Neuronal stem cell (in vitro differentiated cells): ENCODE measurements around the gene SAMD5.

Source experiments
- DNase-seq: peaks from one replicate; pipeline ENCODE4 v3.0.0-alpha.2; 2013; ENCODE audit warnings: low spot score
- H2AFZ ChIP-seq: one replicate; pipeline ENCODE4 v1.6.1; 2013; ENCODE audit warnings: mild to moderate bottlenecking, low read length, inconsistent platforms
- H2AK5ac ChIP-seq: 2 replicates; pipeline ENCODE4 v1.6.1; 2013; ENCODE audit warnings: low read depth, mild to moderate bottlenecking, inconsistent platforms, low read length, moderate library complexity, mixed read lengths
- H2BK120ac ChIP-seq: 2 replicates; pipeline ENCODE4 v1.6.1; 2013; ENCODE audit warnings: low read depth, mild to moderate bottlenecking, inconsistent platforms, low read length, moderate library complexity, mixed read lengths
- H2BK12ac ChIP-seq: one replicate; pipeline ENCODE4 v1.6.1; 2013; ENCODE audit warnings: low read length, inconsistent platforms
- H2BK15ac ChIP-seq: 2 replicates; pipeline ENCODE4 v1.6.1; 2013; ENCODE audit warnings: mild to moderate bottlenecking, low read length, inconsistent platforms, mixed read lengths
- H2BK5ac ChIP-seq: one replicate; pipeline ENCODE4 v1.6.1; 2013; ENCODE audit warnings: inconsistent platforms, mild to moderate bottlenecking, low read length, moderate library complexity
- H3K14ac ChIP-seq: one replicate; pipeline ENCODE4 v1.6.1; 2013; ENCODE audit warnings: low read length, inconsistent platforms
- H3K18ac ChIP-seq: 2 replicates; pipeline ENCODE4 v1.6.1; 2013; ENCODE audit warnings: low read length, inconsistent platforms
- H3K23ac ChIP-seq: 2 replicates; pipeline ENCODE4 v1.6.1; 2013; ENCODE audit warnings: low read depth, mild to moderate bottlenecking, mixed read lengths, low read length, inconsistent platforms; ENCODE audit not compliant: poor library complexity
- H3K27ac ChIP-seq: replicated peaks from 3 replicates; pipeline ENCODE4 v1.5.1; 2013; ENCODE audit warnings: low read length, inconsistent platforms
- H3K27me3 ChIP-seq, 3 experiments: 2 replicates each; pipeline ENCODE4 v1.6.1; 2013; ENCODE audit warnings: low read length in 3 of 3, mild to moderate bottlenecking in 2 of 3, inconsistent platforms in 1 of 3, low read depth in 1 of 3, mixed read lengths in 1 of 3, moderate library complexity in 1 of 3; ENCODE audit not compliant: control insufficient read depth in 3 of 3, insufficient read depth in 3 of 3
- H3K36me3 ChIP-seq, 2 donors: replicated peaks in 1 of 2; 2 replicates each; pipeline ENCODE4 v1.6.1; 2013; ENCODE audit warnings: low read length in 2 of 2; ENCODE audit not compliant: control insufficient read depth in 2 of 2, insufficient read depth in 2 of 2
- H3K4ac ChIP-seq: 2 replicates; pipeline ENCODE4 v1.6.1; 2013; ENCODE audit warnings: inconsistent platforms, mild to moderate bottlenecking, low read length, moderate library complexity
- H3K4me1 ChIP-seq, 2 donors: 1 replicate in 1 of 2; 2 replicates in 1 of 2; pipeline ENCODE4 v1.6.1; 2013; ENCODE audit warnings: low read length in 2 of 2, low read depth in 1 of 2; ENCODE audit not compliant: control insufficient read depth in 2 of 2, insufficient read depth in 1 of 2
- H3K4me2 ChIP-seq: one replicate; pipeline ENCODE4 v1.6.1; 2013; ENCODE audit warnings: mild to moderate bottlenecking, low read length, inconsistent platforms; ENCODE audit not compliant: insufficient read depth, poor library complexity, severe bottlenecking
- H3K4me3 ChIP-seq, 2 donors: 2 replicates each; pipeline ENCODE4 v1.5.1; 2013; ENCODE audit warnings: low read length in 2 of 2, mild to moderate bottlenecking in 2 of 2, inconsistent platforms in 1 of 2, moderate library complexity in 1 of 2
- H3K79me1 ChIP-seq: one replicate; pipeline ENCODE4 v1.6.1; 2013; ENCODE audit warnings: low read depth, mild to moderate bottlenecking, inconsistent platforms, low read length, moderate library complexity
- H3K9ac ChIP-seq: one replicate; pipeline ENCODE4 v1.6.1; 2013; ENCODE audit warnings: mild to moderate bottlenecking, low read depth, low read length, inconsistent platforms; ENCODE audit not compliant: poor library complexity
- H3K9me3 ChIP-seq, 2 donors: replicated peaks in 1 of 2; 2 replicates each; pipeline versions ENCODE3 to v1.6.1; 2013; ENCODE audit warnings: low read length in 2 of 2, mild to moderate bottlenecking in 2 of 2, inconsistent platforms in 1 of 2, low read depth in 1 of 2, mixed read lengths in 1 of 2, moderate library complexity in 1 of 2; ENCODE audit not compliant: control insufficient read depth in 2 of 2, insufficient read depth in 1 of 2
- H4K8ac ChIP-seq: one replicate; pipeline ENCODE4 v1.6.1; 2013; ENCODE audit warnings: low read depth, mild to moderate bottlenecking, inconsistent platforms, low read length, moderate library complexity
- H4K91ac ChIP-seq: one replicate; pipeline ENCODE4 v1.6.1; 2013; ENCODE audit warnings: low read length, low read depth, mild to moderate bottlenecking, inconsistent platforms; ENCODE audit not compliant: poor library complexity
- WGBS, 2 donors: extraction: QIAGEN DNeasy Blood & Tissue Kit; methylation state at CpG; one replicate each; pipeline ENCODE4 v1.1.7; 2013; ENCODE audit warnings: missing lambda C conversion rate in 2 of 2, mixed read lengths in 1 of 2; ENCODE audit not compliant: insufficient read length in 2 of 2, insufficient replicate concordance in 1 of 2; ENCODE audit errors: extremely low coverage in 2 of 2; 5-methylcytosine and 5-hydroxymethylcytosine counted together

The SAMD5 gene

GRCh38 chr6:147525519-147526209, 17.2 kb downstream of the SAMD5 start:
- WGBS, 2 donors, result no CpG with 5 or more reads among the region's 5 CpGs
- H4K91ac ChIP-seq, result no peak overlapping the region

GRCh38 chr6:147527197-147527596, 18.7 kb downstream of the SAMD5 start:
- Histone ChIP-seq H3K79me1 (no peaks in the 10 kb centered on the region), H3K4ac (no peak overlapping the region), H3K4me1 (no peaks in the 10 kb centered on the region), H2AK5ac (no peak overlapping the region), H3K36me3 (no peaks in the 10 kb centered on the region), H2AFZ (no peak overlapping the region), H3K18ac (no peak overlapping the region), H2BK12ac (no peak overlapping the region), H3K9ac (no peak overlapping the region), H3K27me3 (no peaks in the 10 kb centered on the region), H3K14ac (no peak overlapping the region), H4K91ac (no peak overlapping the region), H3K23ac (no peak overlapping the region), H3K27ac (no peak overlapping the region), H3K4me2 (no peak overlapping the region), H3K9me3 (no peaks in the 10 kb centered on the region), H2BK5ac (no peak overlapping the region), H3K4me3 (no peak overlapping the region), H2BK15ac (no peak overlapping the region), H2BK120ac (no peak overlapping the region), H4K8ac (no peak overlapping the region)
- no peak for DNase-seq
- WGBS, 2 donors, result no CpG with 5 or more reads among the region's 4 CpGs

More at GRCh38 chr6:147525519-147526209, 17.2 kb downstream of the SAMD5 start:
- no peak overlapping the region for H2BK12ac ChIP-seq
- H3K4ac ChIP-seq, result no peak overlapping the region
- no peak overlapping the region for H2BK120ac ChIP-seq
- H4K8ac ChIP-seq, result no peak overlapping the region
- H2BK15ac ChIP-seq, result no peak overlapping the region
- no peak overlapping the region for H2AFZ ChIP-seq
- no peaks in the 10 kb centered on the region for H3K4me1 ChIP-seq
- no peak overlapping the region for H3K18ac ChIP-seq
- no peak overlapping the region for H2BK5ac ChIP-seq
- H3K4me2 ChIP-seq, result no peak overlapping the region
- no peaks in the 10 kb centered on the region for H3K9me3 ChIP-seq
- H3K14ac ChIP-seq, result no peak overlapping the region
- H3K79me1 ChIP-seq, result no peaks in the 10 kb centered on the region
- no peak overlapping the region for H3K9ac ChIP-seq
- no peak overlapping the region for H3K4me3 ChIP-seq
- no peaks in the 10 kb centered on the region for H3K36me3 ChIP-seq
- H2AK5ac ChIP-seq, result no peak overlapping the region
- H3K27ac ChIP-seq, result no peak overlapping the region
- H3K23ac ChIP-seq, result no peak overlapping the region
- no peak for DNase-seq
- no peaks in the 10 kb centered on the region for H3K27me3 ChIP-seq

GRCh38 chr6:147528511-147529145, 20.1 kb downstream of the SAMD5 start:
- no peak overlapping the region for H2BK12ac ChIP-seq
- no peak overlapping the region for H2BK15ac ChIP-seq
- H3K4me2 ChIP-seq, result no peak overlapping the region
- no peak overlapping the region for H3K9ac ChIP-seq
- no peaks in the 10 kb centered on the region for H3K9me3 ChIP-seq
- no peak for DNase-seq
- no peaks in the 10 kb centered on the region for H3K4me1 ChIP-seq
- H3K4me3 ChIP-seq, result no peak overlapping the region
- H3K23ac ChIP-seq, result no peak overlapping the region
- no peaks in the 10 kb centered on the region for H3K27me3 ChIP-seq
- no peak overlapping the region for H3K18ac ChIP-seq
- H3K4ac ChIP-seq, result no peak overlapping the region
- H2BK120ac ChIP-seq, result no peak overlapping the region
- H4K91ac ChIP-seq, result no peak overlapping the region
- H3K14ac ChIP-seq, result no peak overlapping the region
- H3K36me3 ChIP-seq, result no peaks in the 10 kb centered on the region
- no peak overlapping the region for H2AFZ ChIP-seq
- no peak overlapping the region for H3K27ac ChIP-seq
- no peak overlapping the region for H2BK5ac ChIP-seq
- no peaks in the 10 kb centered on the region for H3K79me1 ChIP-seq
- no peak overlapping the region for H4K8ac ChIP-seq
- H2AK5ac ChIP-seq, result no peak overlapping the region

- no peak overlapping the region for H4K91ac ChIP-seq
- no peaks in the 10 kb centered on the region for H3K9me3 ChIP-seq
- H2BK15ac ChIP-seq, result no peak overlapping the region
- H3K23ac ChIP-seq, result no peak overlapping the region
- H3K4me3 ChIP-seq, result no peak overlapping the region
- H3K79me1 ChIP-seq, result no peaks in the 10 kb centered on the region
- no peak overlapping the region for H2AK5ac ChIP-seq
- H3K4me2 ChIP-seq, result no peak overlapping the region
- no peaks in the 10 kb centered on the region for H3K36me3 ChIP-seq
- no peak overlapping the region for H2BK12ac ChIP-seq
- no peak overlapping the region for H3K14ac ChIP-seq
- H3K9ac ChIP-seq, result no peak overlapping the region
- H2BK5ac ChIP-seq, result no peak overlapping the region
- no peaks in the 10 kb centered on the region for H3K27me3 ChIP-seq
- no peaks in the 10 kb centered on the region for H3K4me1 ChIP-seq
- H2AFZ ChIP-seq, result no peak overlapping the region
- no peak for DNase-seq
- WGBS, 2 donors, result no CpG with 5 or more reads among the region's 13 CpGs
- no peak overlapping the region for H2BK120ac ChIP-seq
- H4K8ac ChIP-seq, result no peak overlapping the region
- no peak overlapping the region for H3K4ac ChIP-seq
- H3K27ac ChIP-seq, result no peak overlapping the region
- H3K18ac ChIP-seq, result no peak overlapping the region
Measured at GRCh38 chr6:147530132-147531060, 21.9 kb downstream of the SAMD5 start.
